Keratinocyte (primary cell): Measurements from ENCODE around the gene KPNA1. TPM values are rescaled to one million over a fixed set of nuclear protein-coding genes. Genes with fewer than 3 reads are reported as not detected.

Experiments
- DNase-seq: peaks from one replicate; pipeline ENCODE4 v3.0.0-alpha.2; 2011; ENCODE audit warnings: low read depth, missing footprints, low spot score
- FAIRE-seq: peaks from 2 replicates; lab custom pipeline; 2011; peaks lifted over from hg19 to GRCh38; lab: Jason Lieb, UNC
- H2AFZ ChIP-seq: 2 replicates; pipeline ENCODE4 v1.6.0; 2012; ENCODE audit warnings: low read length, control low read depth, inconsistent platforms; ENCODE audit not compliant: control insufficient read depth
- H3K27ac ChIP-seq: 2 replicates; pipeline ENCODE4 v1.5.1; 2011; ENCODE audit warnings: low read length; ENCODE audit not compliant: control insufficient read depth, insufficient read depth
- H3K27me3 ChIP-seq: 3 replicates; pipeline ENCODE4 v1.6.0; 2011; ENCODE audit warnings: low read length; ENCODE audit not compliant: control insufficient read depth, insufficient read depth; ENCODE audit errors: extremely low read depth
- H3K36me3 ChIP-seq, 2 experiments: 2 replicates in 1 of 2; 3 replicates in 1 of 2; pipeline ENCODE4 v1.5.1; 2011; ENCODE audit warnings: low read length in 2 of 2, mild to moderate bottlenecking in 1 of 2; ENCODE audit not compliant: control insufficient read depth in 2 of 2, insufficient read depth in 2 of 2; ENCODE audit errors: extremely low read depth in 1 of 2
- H3K4me1 ChIP-seq: 3 replicates; pipeline ENCODE4 v1.5.1; 2011; ENCODE audit warnings: low read length; ENCODE audit not compliant: control insufficient read depth, insufficient read depth; ENCODE audit errors: extremely low read depth
- H3K4me2 ChIP-seq: 3 replicates; pipeline ENCODE4 v1.6.0; 2011; ENCODE audit warnings: low read depth, low read length; ENCODE audit not compliant: control insufficient read depth, insufficient read depth; ENCODE audit errors: extremely low read depth
- H3K4me3 ChIP-seq, 3 experiments: fragments of 200-600 bp in 1 of 3; sonication (generic) in 1 of 3; 2 replicates in 2 of 3; 3 replicates in 1 of 3; pipeline ENCODE4 v1.5.1; 2011 to 2016; ENCODE audit warnings: low read length in 3 of 3, mild to moderate bottlenecking in 3 of 3, control low read depth in 2 of 3, inconsistent platforms in 1 of 3, low read depth in 1 of 3, mixed read lengths in 1 of 3, mixed run types in 1 of 3, moderate library complexity in 1 of 3; ENCODE audit not compliant: control insufficient read depth in 2 of 3, insufficient read depth in 2 of 3; ENCODE audit errors: extremely low read depth in 1 of 3
- H3K79me2 ChIP-seq: 2 replicates; pipeline ENCODE4 v1.6.0; 2012; ENCODE audit warnings: low read length; ENCODE audit not compliant: control insufficient read depth, insufficient read depth
- H3K9ac ChIP-seq: 3 replicates; pipeline ENCODE4 v1.6.0; 2011; ENCODE audit warnings: low read length; ENCODE audit not compliant: control insufficient read depth, insufficient read depth; ENCODE audit errors: extremely low read depth
- H3K9me1 ChIP-seq: 3 replicates; pipeline ENCODE4 v1.6.0; 2011; ENCODE audit warnings: low read length; ENCODE audit not compliant: control insufficient read depth, insufficient read depth; ENCODE audit errors: extremely low read depth
- H3K9me3 ChIP-seq: 2 replicates; pipeline ENCODE4 v1.5.1; 2012; ENCODE audit warnings: low read depth, low read length; ENCODE audit not compliant: control insufficient read depth
- H4K20me1 ChIP-seq: 3 replicates; pipeline ENCODE4 v1.6.0; 2011; ENCODE audit warnings: low read length; ENCODE audit not compliant: control insufficient read depth, insufficient read depth; ENCODE audit errors: extremely low read depth
- CTCF ChIP-seq, 3 experiments: IDR thresholded peaks in 1 of 3; conservative IDR thresholded peaks in 1 of 3; optimal IDR thresholded peaks in 1 of 3; 2 replicates in 2 of 3; 3 replicates in 1 of 3; pipeline versions ENCODE3 to v1.5.1; 2011; ENCODE audit warnings: low read length in 3 of 3, mild to moderate bottlenecking in 3 of 3, moderate library complexity in 2 of 3, control low read depth in 1 of 3, inconsistent platforms in 1 of 3; ENCODE audit not compliant: insufficient read depth in 2 of 3; ENCODE audit errors: extremely low read depth in 1 of 3
- EZH2 ChIP-seq: IDR thresholded peaks from one replicate; pipeline ENCODE4 v1.6.1; 2012; ENCODE audit warnings: inconsistent platforms, mild to moderate bottlenecking, low read length, moderate library complexity
- dilution Hi-C: fragments of 300-500 bp; cut with MboI; formaldehyde crosslinking; loops from one replicate; pipeline ENCODE4 v1.7.0; 2020; ENCODE audit warnings: low sequenced_read_pairs; ENCODE audit not compliant: extremely low pct_ligation_motif_present
- polyA plus RNA-seq, 5 experiments: library from polyadenylated mRNA; depleted of rRNA in 3 of 5; stranded (reverse) in 3 of 5; stranded (forward) in 1 of 5; unstranded in 1 of 5; fragments of >200 nt; gene quantifications; 1 replicate in 1 of 5; 2 replicates in 3 of 5; 3 replicates in 1 of 5; pipeline versions ENCODE4 v1.2.1 to v1.2.3, GENCODE V29; 2011 to 2012; ENCODE audit warnings: missing spikeins in 2 of 5, low read depth in 1 of 5, low replicate concordance in 1 of 5

Gene KPNA1
- polyA plus RNA-seq, 1 donor (not counting 4 experiments of a cell fraction or from before 2014, with no cell fraction given) = 66.7 TPM

- Histone ChIP-seq H3K27me3 (no peaks in the 10 kb centered on the region), H3K4me1 (peaks cover 22% of the 10 kb centered on the region), H4K20me1 (no peaks in the 10 kb centered on the region), H3K4me3 (peak overlapping the region; percentile 59 to 98 (median 91)), H3K9me1 (no peaks in the 10 kb centered on the region), H3K36me3 (peaks cover 0 to 2% of the 10 kb centered on the region in 2 experiments), H3K4me2 (peak overlapping the region; percentile 94), H3K9ac (peak overlapping the region; percentile 92), H2AFZ (peak overlapping the region; percentile 68), H3K27ac (peak overlapping the region; percentile 97), H3K79me2 (peaks cover 38% of the 10 kb centered on the region), H3K9me3 (no peaks in the 10 kb centered on the region)
- DNase-seq = no peak
- FAIRE-seq = peak; percentile 41
- no peak for TF ChIP-seq EZH2
- TF ChIP-seq CTCF (optimal IDR thresholded peaks at IDR 0.05 in 1 of 3, IDR thresholded peaks at IDR 0.05 in 1 of 3, conservative IDR thresholded peaks at IDR 0.05 in 1 of 3; ENCODE audit: extremely low read depth in 1 of 3, insufficient read depth in 2 of 3, low read length in 3 of 3) = no peak
- dilution Hi-C loops = no loop called here
Measured at GRCh38 chr3:122415104-122415744, 99.5 kb downstream of the KPNA1 start.

GRCh38 chr3:122414391-122414790 is 100.3 kb downstream of the KPNA1 start:
- dilution Hi-C loops = no loop called here
- Histone ChIP-seq H3K9me1 (no peaks in the 10 kb centered on the region), H3K4me3 (no peak overlapping the region), H3K27ac (no peak overlapping the region), H3K79me2 (peaks cover 37% of the 10 kb centered on the region), H2AFZ (no peak overlapping the region), H3K4me1 (peaks cover 22% of the 10 kb centered on the region), H3K36me3 (peaks cover 0 to 3% of the 10 kb centered on the region in 2 experiments), H3K9me3 (no peaks in the 10 kb centered on the region), H3K4me2 (peak overlapping the region; percentile 94), H3K9ac (no peak overlapping the region), H3K27me3 (no peaks in the 10 kb centered on the region), H4K20me1 (no peaks in the 10 kb centered on the region)
- TF ChIP-seq CTCF (optimal IDR thresholded peaks at IDR 0.05 in 1 of 3, IDR thresholded peaks at IDR 0.05 in 1 of 3, conservative IDR thresholded peaks at IDR 0.05 in 1 of 3; ENCODE audit: extremely low read depth in 1 of 3, insufficient read depth in 2 of 3, low read length in 3 of 3) (no peak), EZH2 (no peak)
- no peak for DNase-seq
- no peak for FAIRE-seq
